Brain microvascular endothelial cell (primary cell): ENCODE measurements around the gene TAF11L11.
"Not testable (repeated sequence)": the region's sequence is repeated elsewhere in the genome, so short reads cannot be mapped to it uniquely, and the experiment has no call there.

ENCODE experiments used
- DNase-seq: peaks from one replicate; pipeline ENCODE4 v3.0.0-alpha.2; 2020
- H3K27ac ChIP-seq: fragments of 250-450 bp; sonication (Bioruptor Pico); 2 replicates; pipeline ENCODE4 v1.5.1; 2020; ENCODE audit warnings: mild to moderate bottlenecking, moderate library complexity
- H3K27me3 ChIP-seq: fragments of 250-450 bp; sonication (Bioruptor Pico); replicated peaks from 2 replicates; pipeline ENCODE4 v1.5.1; 2020; ENCODE audit warnings: mild to moderate bottlenecking
- H3K36me3 ChIP-seq: fragments of 250-450 bp; sonication (Bioruptor Pico); replicated peaks from 2 replicates; pipeline ENCODE4 v1.5.1; 2020; ENCODE audit warnings: mild to moderate bottlenecking
- H3K4me3 ChIP-seq: 2 replicates; pipeline ENCODE4 v1.5.1; 2011; ENCODE audit warnings: low read depth, mild to moderate bottlenecking, control low read depth, low read length, moderate library complexity
- CTCF ChIP-seq: IDR thresholded peaks from 2 replicates; pipeline ENCODE4 v1.5.1; 2011; ENCODE audit warnings: low read depth, mild to moderate bottlenecking, moderate library complexity, low read length, control low read depth, inconsistent platforms; ENCODE audit errors: missing control alignments
- in situ Hi-C: cut with HindIII; loops from 2 replicates; pipeline ENCODE4 v1.10.0; 2017; ENCODE audit warnings: low sequenced_read_pairs, low pct_ligation_motif_present

Gene TAF11L11

GRCh38 chr5:17603880-17604279 lies at the start of gene TAF11L11:
Gene TAF11L11 (plus strand): TSS chr5:17604183.
- H3K27me3 ChIP-seq, in situ Hi-C loops, DNase-seq, H3K36me3 ChIP-seq, H3K4me3 ChIP-seq, H3K27ac ChIP-seq: not testable (repeated sequence)

GRCh38 chr5:17585658-17586057 lies 18.3 kb upstream of the TAF11L11 start, which contains the start of gene TAF11L7:
Gene TAF11L7 (minus strand): TSS chr5:17585758.
- DNase-seq, H3K4me3 ChIP-seq, in situ Hi-C loops, H3K27ac ChIP-seq, H3K36me3 ChIP-seq, H3K27me3 ChIP-seq: not testable (repeated sequence)

GRCh38 chr5:17590860-17591259 lies 13.1 kb upstream of the TAF11L11 start, which contains the start of gene TAF11L8:
Gene TAF11L8 (minus strand): TSS chr5:17590960.
- H3K27ac ChIP-seq, H3K36me3 ChIP-seq, DNase-seq, H3K4me3 ChIP-seq, in situ Hi-C loops, H3K27me3 ChIP-seq: not testable (repeated sequence)

- H3K27ac ChIP-seq, DNase-seq, H3K36me3 ChIP-seq, in situ Hi-C loops, H3K4me3 ChIP-seq, H3K27me3 ChIP-seq: not testable (repeated sequence)
Measured at GRCh38 chr5:17594255-17594654, 9.7 kb upstream of the TAF11L11 start, which contains the start of gene TAF11L9. Gene TAF11L9 (minus strand): TSS chr5:17594394.

- H3K27me3 ChIP-seq, H3K4me3 ChIP-seq, DNase-seq, H3K36me3 ChIP-seq, H3K27ac ChIP-seq, in situ Hi-C loops: not testable (repeated sequence)
Measured at GRCh38 chr5:17597728-17598127, 6.3 kb upstream of the TAF11L11 start, which contains the start of gene TAF11L10. Gene TAF11L10 (minus strand): TSS chr5:17597828.

GRCh38 chr5:17604951-17605350 lies 968 bp downstream of the TAF11L11 start:
- in situ Hi-C loops, result no loop called here
- no peak for TF ChIP-seq CTCF
- H3K36me3 ChIP-seq, result no peaks in the 10 kb centered on the region
- DNase-seq, result no peak
- no peak overlapping the region for H3K27ac ChIP-seq
- no peaks in the 10 kb centered on the region for H3K27me3 ChIP-seq
- no peak overlapping the region for H3K4me3 ChIP-seq

- H3K27me3 ChIP-seq, H3K36me3 ChIP-seq, H3K27ac ChIP-seq, H3K4me3 ChIP-seq, in situ Hi-C loops, DNase-seq: not testable (repeated sequence)
Measured at GRCh38 chr5:17607461-17607860, 3.5 kb downstream of the TAF11L11 start.

GRCh38 chr5:17610092-17610491 lies 6.1 kb downstream of the TAF11L11 start, which contains the start of gene TAF11L12:
Gene TAF11L12 (plus strand): TSS chr5:17610392.
- H3K36me3 ChIP-seq, in situ Hi-C loops, H3K27me3 ChIP-seq, H3K4me3 ChIP-seq, DNase-seq, H3K27ac ChIP-seq: not testable (repeated sequence)

GRCh38 chr5:17614872-17615605 lies 11.1 kb downstream of the TAF11L11 start:
- no peaks in the 10 kb centered on the region for H3K27me3 ChIP-seq
- in situ Hi-C loops, result no loop called here
- H3K4me3 ChIP-seq, result no peak overlapping the region
- DNase-seq, result no peak
- H3K36me3 ChIP-seq, result no peaks in the 10 kb centered on the region
- no peak overlapping the region for H3K27ac ChIP-seq
- TF ChIP-seq CTCF, result no peak
